ENCODE measurements around the gene NANP.

DNA sequence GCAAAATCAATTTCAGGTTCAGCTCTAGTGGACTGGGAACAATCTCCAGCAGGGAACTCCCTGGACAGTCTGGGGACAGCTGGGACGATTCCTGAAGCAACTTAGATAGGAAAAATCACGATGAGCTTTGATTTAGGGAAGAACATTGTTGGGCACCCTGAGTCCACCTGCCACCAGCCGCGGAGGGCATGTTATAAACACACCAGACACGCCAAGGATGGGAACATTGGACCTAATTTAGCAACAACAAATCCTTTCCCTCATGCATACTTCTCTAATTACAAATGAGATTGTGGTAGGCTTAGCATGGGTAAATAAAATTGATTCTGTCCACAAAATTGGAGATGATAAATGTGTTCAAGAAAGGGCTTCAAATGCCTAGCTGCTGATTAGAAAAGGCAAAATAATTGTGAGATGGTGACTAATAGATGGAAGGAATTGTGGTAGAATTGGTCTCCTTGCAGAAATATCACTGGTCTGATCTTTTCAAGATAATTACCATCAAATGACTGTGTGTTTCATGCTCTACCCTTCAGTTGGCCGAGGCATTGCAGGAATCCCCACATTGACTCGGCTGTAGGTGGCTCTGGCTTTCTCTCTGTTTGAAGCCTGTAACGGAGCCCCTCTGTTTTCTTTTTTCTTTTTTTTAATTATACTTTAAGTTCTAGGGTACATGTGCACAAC, 6.1 kb upstream of the NANP start:
- TF ChIP-seq NCOA2 (IDR thresholded peaks at IDR 0.05; ENCODE audit: partially characterized antibody in 2 of 2) (no peak), NCOA4 (IDR thresholded peaks at IDR 0.05; ENCODE audit: partially characterized antibody) (no peak), YBX1 (IDR thresholded peaks at IDR 0.05) (no peak), RAD21 (CRISPR knock-in tag; conservative IDR thresholded peaks at IDR 0.05 in 1 of 2, IDR thresholded peaks at IDR 0.05 in 1 of 2) (no peak), PATZ1 (CRISPR knock-in tag; IDR thresholded peaks at IDR 0.05; ENCODE audit: borderline replicate concordance) (no peak), TFAP4 (CRISPR knock-in tag; IDR thresholded peaks at IDR 0.05; ENCODE audit: borderline replicate concordance) (no peak), KDM1A (IDR thresholded peaks at IDR 0.05) (no peak)
- TF ChIP-seq, protein P1, sequence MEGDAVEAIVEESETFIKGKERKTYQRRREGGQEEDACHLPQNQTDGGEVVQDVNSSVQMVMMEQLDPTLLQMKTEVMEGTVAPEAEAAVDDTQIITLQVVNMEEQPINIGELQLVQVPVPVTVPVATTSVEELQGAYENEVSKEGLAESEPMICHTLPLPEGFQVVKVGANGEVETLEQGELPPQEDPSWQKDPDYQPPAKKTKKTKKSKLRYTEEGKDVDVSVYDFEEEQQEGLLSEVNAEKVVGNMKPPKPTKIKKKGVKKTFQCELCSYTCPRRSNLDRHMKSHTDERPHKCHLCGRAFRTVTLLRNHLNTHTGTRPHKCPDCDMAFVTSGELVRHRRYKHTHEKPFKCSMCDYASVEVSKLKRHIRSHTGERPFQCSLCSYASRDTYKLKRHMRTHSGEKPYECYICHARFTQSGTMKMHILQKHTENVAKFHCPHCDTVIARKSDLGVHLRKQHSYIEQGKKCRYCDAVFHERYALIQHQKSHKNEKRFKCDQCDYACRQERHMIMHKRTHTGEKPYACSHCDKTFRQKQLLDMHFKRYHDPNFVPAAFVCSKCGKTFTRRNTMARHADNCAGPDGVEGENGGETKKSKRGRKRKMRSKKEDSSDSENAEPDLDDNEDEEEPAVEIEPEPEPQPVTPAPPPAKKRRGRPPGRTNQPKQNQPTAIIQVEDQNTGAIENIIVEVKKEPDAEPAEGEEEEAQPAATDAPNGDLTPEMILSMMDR (IDR thresholded peaks at IDR 0.05 in 2 of 3, conservative IDR thresholded peaks at IDR 0.05 in 1 of 3; ENCODE audit: insufficient read depth in 2 of 3, low read depth in 1 of 3, low read length in 3 of 3), result no peak
